ENCODE measurements around the gene CDH13.

GRCh38 chr16:83044589-83044988, 417.8 kb downstream of the CDH13 start:
- TF ChIP-seq CTCF (IDR thresholded peaks at IDR 0.05) = no peak
- TF ChIP-seq POLR2A (IDR thresholded peaks at IDR 0.05) = no peak

All from Peyer's patch (tissue), 4 donors.